GM10266 (cell line): ENCODE measurements around the gene CALD1.

Source experiments
- DNase-seq: peaks from one replicate; pipeline ENCODE4 v3.0.0; 2012; ENCODE audit errors: extremely low spot score
- TF ChIP-seq, protein P1 (sequence below): IDR thresholded peaks from 2 replicates; pipeline ENCODE4 v1.5.1; 2012; ENCODE audit warnings: mild to moderate bottlenecking, low read depth; ENCODE audit not compliant: control insufficient read depth, insufficient read depth; ENCODE audit errors: missing control alignments

Gene CALD1

DNA sequence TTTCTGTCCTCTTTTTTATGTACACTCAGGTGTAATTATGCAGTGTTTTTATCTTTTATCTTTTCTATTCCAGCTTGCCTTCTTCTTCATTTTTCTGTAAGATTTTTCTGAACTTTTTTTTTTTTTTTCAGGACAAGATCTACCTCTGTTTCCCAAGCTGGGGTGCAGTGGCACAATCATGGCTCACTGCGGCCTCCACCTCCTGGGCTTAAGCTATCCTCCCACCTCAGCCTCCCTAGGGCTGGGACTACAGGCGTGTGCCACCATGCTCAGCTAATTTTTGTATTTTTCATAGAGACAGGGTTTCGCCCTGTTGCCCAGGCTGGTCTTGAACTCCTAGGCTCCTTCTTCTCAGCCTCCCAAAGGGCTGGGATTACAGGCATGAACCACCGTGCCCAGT lies 6.3 kb upstream of the CALD1 start:
- no peak for DNase-seq
- TF ChIP-seq, protein P1, sequence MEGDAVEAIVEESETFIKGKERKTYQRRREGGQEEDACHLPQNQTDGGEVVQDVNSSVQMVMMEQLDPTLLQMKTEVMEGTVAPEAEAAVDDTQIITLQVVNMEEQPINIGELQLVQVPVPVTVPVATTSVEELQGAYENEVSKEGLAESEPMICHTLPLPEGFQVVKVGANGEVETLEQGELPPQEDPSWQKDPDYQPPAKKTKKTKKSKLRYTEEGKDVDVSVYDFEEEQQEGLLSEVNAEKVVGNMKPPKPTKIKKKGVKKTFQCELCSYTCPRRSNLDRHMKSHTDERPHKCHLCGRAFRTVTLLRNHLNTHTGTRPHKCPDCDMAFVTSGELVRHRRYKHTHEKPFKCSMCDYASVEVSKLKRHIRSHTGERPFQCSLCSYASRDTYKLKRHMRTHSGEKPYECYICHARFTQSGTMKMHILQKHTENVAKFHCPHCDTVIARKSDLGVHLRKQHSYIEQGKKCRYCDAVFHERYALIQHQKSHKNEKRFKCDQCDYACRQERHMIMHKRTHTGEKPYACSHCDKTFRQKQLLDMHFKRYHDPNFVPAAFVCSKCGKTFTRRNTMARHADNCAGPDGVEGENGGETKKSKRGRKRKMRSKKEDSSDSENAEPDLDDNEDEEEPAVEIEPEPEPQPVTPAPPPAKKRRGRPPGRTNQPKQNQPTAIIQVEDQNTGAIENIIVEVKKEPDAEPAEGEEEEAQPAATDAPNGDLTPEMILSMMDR = no peak

DNA sequence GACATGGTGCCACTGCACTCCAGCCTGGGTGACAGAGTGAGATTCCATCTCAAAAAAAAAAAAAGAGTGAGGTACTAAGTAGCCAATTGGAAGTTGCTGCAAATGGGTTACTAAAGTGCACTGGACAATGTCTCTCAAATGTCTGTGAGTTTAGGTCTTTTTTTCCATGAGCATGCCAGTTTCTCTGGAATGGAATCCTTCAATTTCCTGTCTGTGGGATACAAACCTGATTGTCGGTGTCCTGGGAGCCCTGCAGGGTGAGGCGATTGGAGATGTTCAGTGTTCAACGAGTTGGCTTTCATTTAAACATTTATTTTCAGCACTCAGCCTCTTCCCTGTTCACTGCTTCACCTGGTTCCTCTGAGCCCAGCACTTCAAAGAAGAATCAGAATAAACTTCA lies 5.3 kb upstream of the CALD1 start:
- DNase-seq = no peak
- TF ChIP-seq, protein P1 = no peak

- TF ChIP-seq, protein P1 = no peak
- no peak for DNase-seq
Measured at GRCh38 chr7:134777470-134777869, 2.0 kb upstream of the CALD1 start.

DNA sequence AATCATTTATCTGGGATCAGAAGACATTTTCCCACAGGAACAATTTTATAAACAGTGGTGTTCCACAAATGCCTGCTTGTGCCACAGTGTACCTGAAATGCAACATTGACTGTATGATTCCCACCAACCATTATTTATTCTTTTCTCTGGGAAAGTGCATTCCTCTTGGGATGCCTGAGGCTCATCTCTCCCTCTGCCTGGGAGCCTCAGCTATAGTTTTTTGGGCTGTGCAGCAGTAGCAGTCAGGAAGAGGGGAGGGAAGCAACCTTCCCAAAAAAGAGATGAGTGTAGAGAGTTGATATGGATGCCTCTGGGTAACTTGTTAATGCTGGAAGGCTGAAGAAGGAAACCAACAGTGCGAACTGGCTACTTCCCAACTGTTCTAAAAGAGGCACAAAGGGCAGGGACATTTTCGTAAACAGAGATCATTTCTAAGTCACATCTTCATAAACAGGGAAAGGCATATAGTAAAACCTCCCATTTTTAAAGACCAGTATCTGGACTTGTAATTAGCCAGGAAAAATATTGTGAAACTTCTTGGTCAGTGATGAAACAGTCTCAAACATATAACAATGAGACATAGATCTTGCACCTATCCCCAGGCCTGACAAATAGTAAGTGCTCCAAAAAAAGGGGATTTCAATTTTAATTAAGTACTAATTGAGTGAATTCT lies 1.4 kb upstream of the CALD1 start:
- TF ChIP-seq, protein P1 = no peak
- DNase-seq = no peak

GRCh38 chr7:134779741-134780065 lies 269 bp downstream of the CALD1 start:
- DNase-seq = no peak
- TF ChIP-seq, protein P1 = no peak

GRCh38 chr7:134780166-134780828 lies 863 bp downstream of the CALD1 start:
- DNase-seq = no peak
- TF ChIP-seq, protein P1 = no peak

DNA sequence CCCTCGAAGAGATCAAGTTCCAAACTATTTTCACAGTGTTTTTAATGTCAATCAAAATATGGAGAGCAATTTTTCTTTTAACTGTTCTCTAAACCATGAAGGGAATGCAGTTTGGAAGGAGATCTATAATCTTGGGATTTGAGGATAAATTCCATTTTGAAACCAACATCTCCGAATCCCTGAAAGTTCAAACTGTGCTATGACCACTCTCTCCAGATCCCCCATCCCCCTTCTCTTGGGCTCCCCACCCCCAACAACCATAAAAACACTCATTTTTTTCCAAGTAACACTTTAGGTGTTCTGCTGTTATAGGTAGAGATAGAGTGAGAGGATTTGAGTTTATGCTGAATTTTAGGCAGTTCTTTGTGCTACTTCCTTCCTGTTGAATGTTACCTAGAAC lies 1.7 kb downstream of the CALD1 start:
- TF ChIP-seq, protein P1 = no peak
- DNase-seq = no peak
